Prostate gland (tissue), 2 donors: ENCODE results near the gene ZNF548. TPM values are rescaled to one million over a fixed set of nuclear protein-coding genes. Genes with fewer than 3 reads are reported as not detected.

Experiments used
- DNase-seq: peaks from one replicate; pipeline ENCODE4 v3.0.0-alpha.2; 2019; ENCODE audit warnings: low spot score
- H3K27ac ChIP-seq, 2 donors: fragments of 200-600 bp; sonication (generic); 2 replicates each; pipeline ENCODE4 v1.5.1; 2017 to 2019
- H3K27me3 ChIP-seq: fragments of 200-600 bp; sonication (generic); replicated peaks from 2 replicates; pipeline ENCODE4 v1.5.1; 2019; ENCODE audit not compliant: insufficient read depth
- H3K36me3 ChIP-seq, 2 donors: fragments of 200-600 bp; sonication (generic); 1 replicate in 1 of 2; 2 replicates in 1 of 2; pipeline versions ENCODE4 v1.5.1 to v1.8.1; 2017 to 2019
- H3K4me1 ChIP-seq: fragments of 200-600 bp; sonication (generic); replicated peaks from 2 replicates; pipeline ENCODE4 v1.5.1; 2019
- H3K4me3 ChIP-seq, 2 donors: fragments of 200-600 bp; sonication (generic); 2 replicates each; pipeline ENCODE4 v1.5.1; 2017 to 2019
- H3K9me3 ChIP-seq: fragments of 200-600 bp; sonication (generic); 2 replicates; pipeline ENCODE4 v1.5.1; 2017
- POLR2A ChIP-seq: fragments of 450-650 bp; IDR thresholded peaks from one replicate; pipeline ENCODE4 v1.6.1; 2016; ENCODE audit warnings: antibody characterized with exemption, mild to moderate bottlenecking
- POLR2AphosphoS5 ChIP-seq: sonication (generic); formaldehyde crosslinking; IDR thresholded peaks from one replicate; pipeline ENCODE4 v1.6.1; 2017; ENCODE audit warnings: antibody characterized with exemption
- WGBS: methylation state at CpG from one replicate; pipeline ENCODE4 v1.1.5; 2018; 5-methylcytosine and 5-hydroxymethylcytosine counted together
- intact Hi-C: fragments of 100-400 bp; cut with DNase I; formaldehyde crosslinking; loops from one replicate; pipeline ENCODE4 v1.14.2; 2022
- total RNA-seq, 2 donors: library from RNA; depleted of rRNA; stranded (reverse); fragments of >200 nt; gene quantifications; one replicate each; pipeline ENCODE4 v1.1.0, GENCODE V29; 2016
- TF ChIP-seq, protein P1 (sequence below), 4 experiments: fragments of 200-600 bp in 2 of 4; fragments of 450-650 bp in 2 of 4; sonication (generic) in 2 of 4; IDR thresholded peaks; 1 replicate in 3 of 4; 2 replicates in 1 of 4; pipeline ENCODE4 v1.5.1; 2016 to 2019; ENCODE audit warnings: antibody characterized with exemption in 4 of 4, mild to moderate bottlenecking in 2 of 4, moderate library complexity in 2 of 4

Gene ZNF548
- total RNA-seq, 2 donors from 2014 or later = 20.4 to 27.4 TPM

DNA sequence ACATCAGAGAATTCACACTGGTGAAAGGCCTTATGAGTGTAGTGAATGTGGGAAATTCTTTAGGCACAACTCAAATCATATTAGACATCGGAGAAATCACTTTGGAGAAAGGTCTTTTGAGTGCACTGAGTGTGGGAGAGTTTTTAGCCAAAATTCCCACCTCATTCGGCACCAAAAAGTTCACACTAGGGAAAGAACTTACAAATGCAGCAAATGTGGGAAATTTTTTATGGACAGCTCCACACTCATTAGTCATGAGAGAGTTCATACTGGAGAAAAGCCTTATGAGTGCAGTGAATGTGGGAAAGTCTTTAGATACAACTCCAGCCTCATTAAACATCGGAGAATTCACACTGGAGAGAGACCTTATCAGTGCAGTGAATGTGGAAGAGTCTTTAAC, 31.4 kb downstream of the ZNF548 start:
- TF ChIP-seq, protein P1, sequence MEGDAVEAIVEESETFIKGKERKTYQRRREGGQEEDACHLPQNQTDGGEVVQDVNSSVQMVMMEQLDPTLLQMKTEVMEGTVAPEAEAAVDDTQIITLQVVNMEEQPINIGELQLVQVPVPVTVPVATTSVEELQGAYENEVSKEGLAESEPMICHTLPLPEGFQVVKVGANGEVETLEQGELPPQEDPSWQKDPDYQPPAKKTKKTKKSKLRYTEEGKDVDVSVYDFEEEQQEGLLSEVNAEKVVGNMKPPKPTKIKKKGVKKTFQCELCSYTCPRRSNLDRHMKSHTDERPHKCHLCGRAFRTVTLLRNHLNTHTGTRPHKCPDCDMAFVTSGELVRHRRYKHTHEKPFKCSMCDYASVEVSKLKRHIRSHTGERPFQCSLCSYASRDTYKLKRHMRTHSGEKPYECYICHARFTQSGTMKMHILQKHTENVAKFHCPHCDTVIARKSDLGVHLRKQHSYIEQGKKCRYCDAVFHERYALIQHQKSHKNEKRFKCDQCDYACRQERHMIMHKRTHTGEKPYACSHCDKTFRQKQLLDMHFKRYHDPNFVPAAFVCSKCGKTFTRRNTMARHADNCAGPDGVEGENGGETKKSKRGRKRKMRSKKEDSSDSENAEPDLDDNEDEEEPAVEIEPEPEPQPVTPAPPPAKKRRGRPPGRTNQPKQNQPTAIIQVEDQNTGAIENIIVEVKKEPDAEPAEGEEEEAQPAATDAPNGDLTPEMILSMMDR (IDR thresholded peaks at IDR 0.05) = no peak
- TF ChIP-seq POLR2A (no peak), POLR2AphosphoS5 (no peak)
- H3K27me3 ChIP-seq = no peaks in the 10 kb centered on the region
- intact Hi-C loops = no loop called here
- H3K9me3 ChIP-seq = no peaks in the 10 kb centered on the region
- no peak overlapping the region for H3K27ac ChIP-seq
- H3K36me3 ChIP-seq = peaks cover 11 to 35% of the 10 kb centered on the region in 2 donors
- no peaks in the 10 kb centered on the region for H3K4me1 ChIP-seq
- no peak for DNase-seq
- WGBS = 98% methylated on average over 3 of the region's 3 CpGs
- H3K4me3 ChIP-seq = no peak overlapping the region

DNA sequence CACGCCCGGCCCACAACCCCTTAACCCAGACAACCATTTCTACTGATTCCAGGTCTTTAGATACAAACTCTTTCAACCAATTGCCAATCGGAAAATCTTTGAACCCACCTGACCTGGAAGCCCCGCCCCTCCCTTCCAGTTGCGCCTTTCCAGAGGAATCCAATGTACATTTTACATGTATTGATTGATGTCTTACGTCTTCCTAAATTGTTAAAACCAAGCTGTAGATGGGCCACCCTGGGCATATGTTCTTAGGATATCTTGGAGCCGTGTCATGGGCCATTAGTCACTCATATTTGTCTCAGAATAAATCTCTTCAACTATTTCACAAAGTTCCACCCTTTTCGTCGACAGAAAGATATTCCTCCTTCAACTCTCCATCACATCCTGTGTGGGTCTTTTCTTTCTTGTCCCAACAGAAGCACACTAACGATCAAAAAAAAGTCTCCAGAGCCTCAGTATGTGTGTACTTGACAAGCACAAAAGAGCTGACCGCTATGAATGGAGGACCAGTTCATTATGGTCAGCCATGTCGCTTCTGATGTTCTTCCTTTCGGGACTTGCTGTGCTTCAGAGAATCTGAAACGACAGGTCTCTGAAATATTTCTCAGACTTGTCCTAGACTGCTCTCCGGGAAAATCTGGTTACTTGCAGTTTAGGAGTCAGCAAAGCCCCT, 44.9 kb downstream of the ZNF548 start:
- H3K27me3 ChIP-seq = no peaks in the 10 kb centered on the region
- H3K27ac ChIP-seq = no peak overlapping the region
- intact Hi-C loops = no loop called here
- WGBS = 33% methylated on average over 15 of the region's 15 CpGs
- peaks cover 6% of the 10 kb centered on the region for H3K4me1 ChIP-seq
- no peaks in the 10 kb centered on the region for H3K36me3 ChIP-seq
- peak overlapping the region; percentile 40 to 63 for H3K4me3 ChIP-seq
- TF ChIP-seq POLR2A (no peak), POLR2AphosphoS5 (no peak)
- TF ChIP-seq, protein P1 (IDR thresholded peaks at IDR 0.05) = no peak
- H3K9me3 ChIP-seq = no peaks in the 10 kb centered on the region
- DNase-seq = no peak

- Histone ChIP-seq H3K4me3 (peak within 1 kb of the TSS; percentile 40 to 63), H3K36me3 (no peaks in the 10 kb centered on the region), H3K27ac (peak within 1 kb of the TSS; percentile 41 to 66), H3K4me1 (peaks cover 6% of the 10 kb centered on the region), H3K9me3 (no peaks in the 10 kb centered on the region), H3K27me3 (no peaks in the 10 kb centered on the region)
- WGBS = under 1% methylated on average over 58 of the region's 61 CpGs
- intact Hi-C loops = no loop called here
- DNase-seq = peak; percentile 99
- TF ChIP-seq, protein P1 (IDR thresholded peaks at IDR 0.05) = peak in 1 of 4 experiments; percentile 20
- peak; percentile 98 for TF ChIP-seq POLR2AphosphoS5
- no peak for TF ChIP-seq POLR2A
Measured at GRCh38 chr19:57435062-57435978, 45.7 kb downstream of the ZNF548 start, which contains the start of gene ZNF749. ZNF749 (plus strand) TSS chr19:57435325; CDS start chr19:57435579, 254 bp downstream.

DNA sequence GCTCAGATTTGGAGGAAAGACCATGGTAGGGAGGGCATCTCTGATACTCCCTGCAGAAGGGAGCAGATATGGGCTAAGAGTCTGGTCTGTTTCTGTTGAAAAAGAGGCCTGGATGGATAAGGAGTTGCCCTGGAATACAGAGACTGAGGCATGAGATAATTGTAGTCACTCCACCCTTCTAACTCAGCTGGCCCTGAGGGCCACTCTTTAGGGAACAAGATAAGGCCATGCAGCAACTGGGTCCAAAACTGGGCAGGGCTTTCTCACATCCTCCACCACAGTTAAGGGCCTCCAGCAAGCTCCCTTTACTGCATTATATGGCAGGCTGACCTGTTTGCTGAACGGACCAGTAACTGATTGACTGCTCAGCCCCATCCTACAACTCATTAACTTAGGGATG, 46.8 kb downstream of the ZNF548 start:
- no peak for DNase-seq
- peaks cover 6% of the 10 kb centered on the region for H3K4me1 ChIP-seq
- H3K9me3 ChIP-seq = no peaks in the 10 kb centered on the region
- no peaks in the 10 kb centered on the region for H3K36me3 ChIP-seq
- H3K27ac ChIP-seq = no peak overlapping the region
- peak overlapping the region in 1 of 2 donors; percentile 63 for H3K4me3 ChIP-seq
- no peaks in the 10 kb centered on the region for H3K27me3 ChIP-seq
- 39% methylated on average over 1 of the region's 1 CpG for WGBS
- TF ChIP-seq, protein P1 (IDR thresholded peaks at IDR 0.05) = no peak
- no peak for TF ChIP-seq POLR2AphosphoS5
- intact Hi-C loops = no loop called here
